ENCODE results near the gene TRAPPC12.

Gene TRAPPC12

DNA sequence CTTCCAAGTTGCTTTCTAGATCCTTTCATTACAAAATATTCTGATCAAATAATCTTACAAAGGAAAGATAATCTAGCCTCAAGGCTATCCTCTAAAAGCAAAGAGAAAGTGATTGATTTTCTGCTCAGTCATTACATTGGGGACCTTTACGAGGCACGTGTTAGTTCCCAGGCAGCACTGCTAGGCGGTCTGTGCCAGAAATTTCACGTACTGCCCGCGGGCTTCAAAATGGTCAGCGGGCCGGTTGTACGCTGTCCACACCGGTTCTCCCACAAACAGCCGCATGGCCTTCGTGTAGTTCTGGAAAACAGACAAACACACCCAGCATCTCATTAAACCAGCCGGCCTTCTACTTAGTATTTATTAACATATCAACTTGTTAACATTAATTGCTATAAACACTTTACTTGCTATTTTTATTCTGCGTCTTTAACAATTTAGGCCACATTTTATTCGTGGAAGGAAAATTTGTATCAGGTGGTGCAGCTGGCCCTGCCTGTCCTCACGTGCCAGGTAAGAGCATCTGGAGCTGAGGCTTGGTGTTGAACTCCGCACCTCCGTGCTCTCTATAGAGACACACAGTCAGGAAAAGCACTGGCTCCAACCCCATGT lies 119.4 kb downstream of the TRAPPC12 start:
- WGBS (ENCODE audit: extremely low coverage, insufficient coverage, low lambda C conversion rate), result no CpG with 5 or more reads among the region's 18 CpGs

DNA sequence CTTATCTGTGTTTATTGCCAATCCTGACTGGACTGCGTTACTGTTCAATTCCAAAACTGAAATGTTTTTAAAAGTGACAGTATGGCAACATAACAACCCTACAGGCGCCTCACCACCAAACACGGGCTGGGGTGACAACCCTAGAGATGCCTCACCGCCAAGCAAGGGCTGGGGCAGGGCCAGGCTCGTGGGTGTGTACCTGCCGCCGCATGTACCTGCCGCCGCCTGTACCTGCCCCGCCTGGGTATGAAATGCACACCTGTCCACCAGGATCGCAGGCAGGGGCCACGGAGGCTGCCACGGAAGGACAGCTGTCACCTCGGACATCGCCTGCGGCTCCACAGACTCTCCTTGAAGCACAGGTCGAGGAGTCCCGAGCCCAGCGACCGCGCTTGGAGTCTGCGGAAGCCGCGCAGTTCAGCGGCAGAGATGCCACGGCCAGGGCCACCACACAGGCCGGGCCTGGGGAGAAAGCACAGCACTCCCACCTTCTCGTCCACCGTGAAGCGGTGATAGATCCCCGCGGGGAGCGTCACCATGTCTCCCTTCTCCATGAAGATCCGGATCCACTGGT lies 120.9 kb downstream of the TRAPPC12 start:
- H3K4me3 ChIP-seq (ENCODE audit: low read length), result no peak overlapping the region
- no peaks in the 10 kb centered on the region for H3K79me2 ChIP-seq (ENCODE audit: control insufficient read depth, insufficient read depth, low read length)
- no peak overlapping the region for H3K56ac ChIP-seq (ENCODE audit: low read length)
- H4K5ac ChIP-seq (ENCODE audit: low read length), result no peak overlapping the region
- no peaks in the 10 kb centered on the region for H3K79me1 ChIP-seq (ENCODE audit: low read length)
- no peak overlapping the region for H3K23ac ChIP-seq (ENCODE audit: low read length)
- no peak overlapping the region for H3K18ac ChIP-seq (ENCODE audit: low read length)
- no peak overlapping the region for H2BK5ac ChIP-seq (ENCODE audit: low read length)
- no peaks in the 10 kb centered on the region for H3K4me1 ChIP-seq (ENCODE audit: control insufficient read depth, low read depth, low read length)
- no peak overlapping the region for H2AK5ac ChIP-seq (ENCODE audit: low read length)
- DNase-seq, result no peak
- no peak overlapping the region for H3K9ac ChIP-seq (ENCODE audit: low read length)
- no peaks in the 10 kb centered on the region for H3K27me3 ChIP-seq (ENCODE audit: insufficient read depth, low read length, poor library complexity)
- H3K4ac ChIP-seq (ENCODE audit: low read depth, low read length), result no peak overlapping the region
- H4K8ac ChIP-seq (ENCODE audit: low read depth, low read length), result no peak overlapping the region
- no peak overlapping the region for H3K27ac ChIP-seq (ENCODE audit: low read depth, low read length)
- no peaks in the 10 kb centered on the region for H3K36me3 ChIP-seq (ENCODE audit: control insufficient read depth, insufficient read depth, low read length)
- no peak overlapping the region for H3K4me2 ChIP-seq (ENCODE audit: low read length)
- no CpG with 5 or more reads among the region's 34 CpGs for WGBS (ENCODE audit: extremely low coverage, insufficient coverage, low lambda C conversion rate)
- H2BK120ac ChIP-seq (ENCODE audit: low read depth, low read length), result no peak overlapping the region
- no peak overlapping the region for H2BK15ac ChIP-seq (replicated peaks; ENCODE audit: low read depth)

More for the DNA sequence above, 119.4 kb downstream of the TRAPPC12 start:
- H3K23ac ChIP-seq (ENCODE audit: low read length), result no peak overlapping the region
- H2BK120ac ChIP-seq (ENCODE audit: low read depth, low read length), result no peak overlapping the region
- no peak overlapping the region for H3K27ac ChIP-seq (ENCODE audit: low read depth, low read length)
- DNase-seq, result no peak
- H3K4me2 ChIP-seq (ENCODE audit: low read length), result no peak overlapping the region
- H3K79me1 ChIP-seq (ENCODE audit: low read length), result no peaks in the 10 kb centered on the region
- H3K4me1 ChIP-seq (ENCODE audit: control insufficient read depth, low read depth, low read length), result no peaks in the 10 kb centered on the region
- H3K36me3 ChIP-seq (ENCODE audit: control insufficient read depth, insufficient read depth, low read length), result no peaks in the 10 kb centered on the region
- H4K5ac ChIP-seq (ENCODE audit: low read length), result no peak overlapping the region
- H3K27me3 ChIP-seq (ENCODE audit: insufficient read depth, low read length, poor library complexity), result no peaks in the 10 kb centered on the region
- no peaks in the 10 kb centered on the region for H3K79me2 ChIP-seq (ENCODE audit: control insufficient read depth, insufficient read depth, low read length)
- no peak overlapping the region for H2BK5ac ChIP-seq (ENCODE audit: low read length)
- no peak overlapping the region for H3K56ac ChIP-seq (ENCODE audit: low read length)
- H2AK5ac ChIP-seq (ENCODE audit: low read length), result no peak overlapping the region
- no peak overlapping the region for H3K18ac ChIP-seq (ENCODE audit: low read length)
- H3K9ac ChIP-seq (ENCODE audit: low read length), result no peak overlapping the region
- no peak overlapping the region for H3K4ac ChIP-seq (ENCODE audit: low read depth, low read length)
- no peak overlapping the region for H2BK15ac ChIP-seq (replicated peaks; ENCODE audit: low read depth)
- no peak overlapping the region for H3K4me3 ChIP-seq (ENCODE audit: low read length)
- no peak overlapping the region for H4K8ac ChIP-seq (ENCODE audit: low read depth, low read length)

DNA sequence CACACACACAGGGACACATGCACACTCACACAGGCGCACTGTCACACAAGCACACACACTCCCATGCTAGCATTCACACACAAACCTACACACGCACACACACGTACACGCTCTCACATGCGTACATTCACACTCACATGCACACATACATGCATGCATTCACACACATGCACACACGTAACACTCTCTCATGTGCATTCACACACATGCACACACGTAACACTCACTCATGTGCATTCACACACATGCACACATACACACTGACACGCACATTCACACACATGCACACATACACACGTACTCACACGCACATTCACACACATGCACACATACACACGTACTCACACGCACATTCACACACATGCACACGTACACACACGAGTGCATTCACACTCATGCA lies 123.6 kb downstream of the TRAPPC12 start:
- Histone ChIP-seq H4K8ac (ENCODE audit: low read depth, low read length) (no peak overlapping the region), H3K56ac (ENCODE audit: low read length) (no peak overlapping the region), H3K79me2 (ENCODE audit: control insufficient read depth, insufficient read depth, low read length) (no peaks in the 10 kb centered on the region), H3K27me3 (ENCODE audit: insufficient read depth, low read length, poor library complexity) (no peaks in the 10 kb centered on the region), H3K4me2 (ENCODE audit: low read length) (no peak overlapping the region), H2BK15ac (replicated peaks; ENCODE audit: low read depth) (no peak overlapping the region), H3K9ac (ENCODE audit: low read length) (no peak overlapping the region), H3K18ac (ENCODE audit: low read length) (no peak overlapping the region), H3K79me1 (ENCODE audit: low read length) (no peaks in the 10 kb centered on the region), H3K23ac (ENCODE audit: low read length) (no peak overlapping the region), H3K4me3 (ENCODE audit: low read length) (no peak overlapping the region), H2BK5ac (ENCODE audit: low read length) (no peak overlapping the region), H3K4ac (ENCODE audit: low read depth, low read length) (no peak overlapping the region), H3K4me1 (ENCODE audit: control insufficient read depth, low read depth, low read length) (no peaks in the 10 kb centered on the region), H2BK120ac (ENCODE audit: low read depth, low read length) (no peak overlapping the region), H3K27ac (ENCODE audit: low read depth, low read length) (no peak overlapping the region), H4K5ac (ENCODE audit: low read length) (no peak overlapping the region), H3K36me3 (ENCODE audit: control insufficient read depth, insufficient read depth, low read length) (no peaks in the 10 kb centered on the region), H2AK5ac (ENCODE audit: low read length) (no peak overlapping the region)
- no peak for DNase-seq
- 100% methylated on average over 4 of the region's 14 CpGs for WGBS (ENCODE audit: extremely low coverage, insufficient coverage, low lambda C conversion rate)

DNA sequence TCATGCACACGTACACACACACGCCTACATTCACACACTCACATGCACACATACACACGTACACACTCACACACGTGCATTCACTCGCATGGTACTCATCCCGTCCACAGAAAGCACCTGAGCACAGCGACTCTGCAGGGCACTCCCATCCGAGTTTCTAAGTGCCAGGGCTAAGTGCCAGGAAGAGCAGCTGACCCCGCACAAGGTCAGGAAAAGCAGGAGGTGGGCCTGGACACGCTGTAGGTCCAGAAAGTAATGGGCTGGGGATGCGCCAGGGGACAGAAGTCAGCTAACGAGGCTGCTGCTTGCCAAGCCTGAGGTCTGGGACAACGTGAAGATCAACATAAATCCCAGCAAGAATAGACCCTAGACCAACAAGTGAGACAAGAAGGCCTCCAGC lies 124.0 kb downstream of the TRAPPC12 start:
- H3K4ac ChIP-seq (ENCODE audit: low read depth, low read length), result no peak overlapping the region
- no peak overlapping the region for H2BK120ac ChIP-seq (ENCODE audit: low read depth, low read length)
- no peak overlapping the region for H3K4me2 ChIP-seq (ENCODE audit: low read length)
- H3K27me3 ChIP-seq (ENCODE audit: insufficient read depth, low read length, poor library complexity), result no peaks in the 10 kb centered on the region
- H3K56ac ChIP-seq (ENCODE audit: low read length), result no peak overlapping the region
- no peak overlapping the region for H3K4me3 ChIP-seq (ENCODE audit: low read length)
- DNase-seq, result no peak
- H2BK5ac ChIP-seq (ENCODE audit: low read length), result no peak overlapping the region
- no peak overlapping the region for H2AK5ac ChIP-seq (ENCODE audit: low read length)
- H4K8ac ChIP-seq (ENCODE audit: low read depth, low read length), result no peak overlapping the region
- H3K36me3 ChIP-seq (ENCODE audit: control insufficient read depth, insufficient read depth, low read length), result no peaks in the 10 kb centered on the region
- no peak overlapping the region for H4K5ac ChIP-seq (ENCODE audit: low read length)
- H3K9ac ChIP-seq (ENCODE audit: low read length), result no peak overlapping the region
- no CpG with 5 or more reads among the region's 13 CpGs for WGBS (ENCODE audit: extremely low coverage, insufficient coverage, low lambda C conversion rate)
- H3K27ac ChIP-seq (ENCODE audit: low read depth, low read length), result no peak overlapping the region
- H3K79me1 ChIP-seq (ENCODE audit: low read length), result no peaks in the 10 kb centered on the region
- no peak overlapping the region for H3K23ac ChIP-seq (ENCODE audit: low read length)
- H3K79me2 ChIP-seq (ENCODE audit: control insufficient read depth, insufficient read depth, low read length), result no peaks in the 10 kb centered on the region
- no peak overlapping the region for H3K18ac ChIP-seq (ENCODE audit: low read length)
- H2BK15ac ChIP-seq (replicated peaks; ENCODE audit: low read depth), result no peak overlapping the region
- no peaks in the 10 kb centered on the region for H3K4me1 ChIP-seq (ENCODE audit: control insufficient read depth, low read depth, low read length)

DNA sequence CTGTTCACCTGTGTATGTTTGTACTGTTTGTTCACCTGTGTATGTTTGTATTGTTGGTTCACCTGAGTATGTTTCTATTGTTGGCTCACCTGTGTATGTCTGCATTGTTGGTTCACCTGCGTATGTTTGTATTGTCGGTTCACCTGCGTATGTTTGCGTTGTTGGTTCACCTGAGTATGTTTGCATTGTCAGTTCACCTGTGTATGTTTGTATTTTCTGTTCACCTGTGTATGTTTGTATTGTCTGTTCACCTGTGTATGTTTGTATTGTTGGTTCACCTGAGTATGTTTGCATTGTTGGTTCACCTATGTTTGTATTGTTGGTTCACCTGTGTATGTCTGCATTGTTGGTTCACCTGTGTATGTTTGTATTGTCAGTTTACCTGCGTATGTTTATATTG lies 125.2 kb downstream of the TRAPPC12 start:
- no peaks in the 10 kb centered on the region for H3K79me2 ChIP-seq (ENCODE audit: control insufficient read depth, insufficient read depth, low read length)
- H3K56ac ChIP-seq (ENCODE audit: low read length), result no peak overlapping the region
- H2BK120ac ChIP-seq (ENCODE audit: low read depth, low read length), result no peak overlapping the region
- no peak overlapping the region for H3K4me3 ChIP-seq (ENCODE audit: low read length)
- no peak overlapping the region for H4K8ac ChIP-seq (ENCODE audit: low read depth, low read length)
- no peak overlapping the region for H3K4ac ChIP-seq (ENCODE audit: low read depth, low read length)
- no peak overlapping the region for H3K23ac ChIP-seq (ENCODE audit: low read length)
- H3K36me3 ChIP-seq (ENCODE audit: control insufficient read depth, insufficient read depth, low read length), result no peaks in the 10 kb centered on the region
- H3K79me1 ChIP-seq (ENCODE audit: low read length), result no peaks in the 10 kb centered on the region
- no peak overlapping the region for H3K4me2 ChIP-seq (ENCODE audit: low read length)
- no peak overlapping the region for H2BK5ac ChIP-seq (ENCODE audit: low read length)
- no peak for DNase-seq
- H3K4me1 ChIP-seq (ENCODE audit: control insufficient read depth, low read depth, low read length), result no peaks in the 10 kb centered on the region
- H2AK5ac ChIP-seq (ENCODE audit: low read length), result no peak overlapping the region
- H3K27me3 ChIP-seq (ENCODE audit: insufficient read depth, low read length, poor library complexity), result no peaks in the 10 kb centered on the region
- no peak overlapping the region for H3K9ac ChIP-seq (ENCODE audit: low read length)
- H4K5ac ChIP-seq (ENCODE audit: low read length), result no peak overlapping the region
- no peak overlapping the region for H3K27ac ChIP-seq (ENCODE audit: low read depth, low read length)
- H3K18ac ChIP-seq (ENCODE audit: low read length), result no peak overlapping the region
- H2BK15ac ChIP-seq (replicated peaks; ENCODE audit: low read depth), result no peak overlapping the region
- no CpG with 5 or more reads among the region's 5 CpGs for WGBS (ENCODE audit: extremely low coverage, insufficient coverage, low lambda C conversion rate)

DNA sequence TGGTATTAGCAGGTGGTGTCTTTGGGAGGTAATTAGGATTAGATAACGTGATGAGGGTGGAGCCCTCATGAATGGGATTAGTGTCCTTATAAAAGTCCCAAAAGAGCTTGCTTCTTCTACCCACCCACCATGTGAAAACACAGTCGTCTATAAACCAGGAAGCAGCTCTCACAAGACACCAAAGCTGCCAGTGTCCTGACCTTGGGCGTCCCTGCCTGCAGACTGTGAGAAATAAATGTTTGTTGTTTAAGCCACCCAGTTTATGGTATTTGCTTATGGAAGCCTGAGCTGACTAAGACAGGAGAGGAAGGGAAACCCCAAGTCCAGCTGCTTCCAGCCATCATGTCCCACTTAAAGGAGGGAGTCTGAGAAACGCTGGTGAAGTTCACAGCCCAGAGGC lies 126.3 kb downstream of the TRAPPC12 start:
- Histone ChIP-seq H3K4me2 (ENCODE audit: low read length) (no peak overlapping the region), H3K27ac (ENCODE audit: low read depth, low read length) (no peak overlapping the region), H3K79me1 (ENCODE audit: low read length) (no peaks in the 10 kb centered on the region), H2BK5ac (ENCODE audit: low read length) (no peak overlapping the region), H3K36me3 (ENCODE audit: control insufficient read depth, insufficient read depth, low read length) (no peaks in the 10 kb centered on the region), H3K4me3 (ENCODE audit: low read length) (no peak overlapping the region), H4K5ac (ENCODE audit: low read length) (no peak overlapping the region), H2BK120ac (ENCODE audit: low read depth, low read length) (no peak overlapping the region), H2AK5ac (ENCODE audit: low read length) (no peak overlapping the region), H3K9ac (ENCODE audit: low read length) (no peak overlapping the region), H4K8ac (ENCODE audit: low read depth, low read length) (no peak overlapping the region), H3K4ac (ENCODE audit: low read depth, low read length) (no peak overlapping the region), H2BK15ac (replicated peaks; ENCODE audit: low read depth) (no peak overlapping the region), H3K79me2 (ENCODE audit: control insufficient read depth, insufficient read depth, low read length) (no peaks in the 10 kb centered on the region), H3K23ac (ENCODE audit: low read length) (no peak overlapping the region), H3K27me3 (ENCODE audit: insufficient read depth, low read length, poor library complexity) (no peaks in the 10 kb centered on the region), H3K18ac (ENCODE audit: low read length) (no peak overlapping the region), H3K56ac (ENCODE audit: low read length) (no peak overlapping the region), H3K4me1 (ENCODE audit: control insufficient read depth, low read depth, low read length) (no peaks in the 10 kb centered on the region)
- no CpG with 5 or more reads among the region's 4 CpGs for WGBS (ENCODE audit: extremely low coverage, insufficient coverage, low lambda C conversion rate)
- no peak for DNase-seq

Data from mesendoderm (in vitro differentiated cells).